Colonic mucosa (tissue), 4 donors: ENCODE data around the gene ZNF726. TPM values are rescaled to one million over a fixed set of nuclear protein-coding genes. Genes with fewer than 3 reads are reported as not detected.
"Not testable (repeated sequence)": the region's sequence is repeated elsewhere in the genome, so short reads cannot be mapped to it uniquely, and the experiment has no call there.

Experiments
- DNase-seq: peaks from one replicate; pipeline ENCODE4 v3.0.0-alpha.2; 2020
- H3K27ac ChIP-seq: fragments of 200-600 bp; one replicate; pipeline ENCODE4 v1.8.0; 2021
- H3K27me3 ChIP-seq: fragments of 200-600 bp; one replicate; pipeline ENCODE4 v1.8.0; 2021
- H3K36me3 ChIP-seq: fragments of 200-600 bp; one replicate; pipeline ENCODE4 v1.8.0; 2021
- H3K4me1 ChIP-seq: fragments of 200-600 bp; one replicate; pipeline ENCODE4 v1.8.0; 2021; ENCODE audit warnings: mild to moderate bottlenecking
- H3K4me3 ChIP-seq: fragments of 200-600 bp; one replicate; pipeline ENCODE4 v1.8.0; 2021
- H3K9ac ChIP-seq, 2 donors: one replicate each; pipeline ENCODE4 v1.7.0; 2013; ENCODE audit warnings: control low read depth in 2 of 2, low read depth in 2 of 2, low read length in 2 of 2
- H3K9me3 ChIP-seq: fragments of 200-600 bp; one replicate; pipeline ENCODE4 v1.8.0; 2021
- CTCF ChIP-seq: fragments of 200-600 bp; IDR thresholded peaks from one replicate; pipeline ENCODE4 v1.8.0; 2022; ENCODE audit warnings: antibody characterized with exemption, mild to moderate bottlenecking
- intact Hi-C: fragments of 100-400 bp; cut with DNase I; formaldehyde crosslinking; loops from one replicate; pipeline ENCODE4 v1.14.1; 2022
- total RNA-seq, 2 donors: library from RNA; stranded (reverse); fragmentation: NEBNext Ultra II Directional in 1 of 2; extraction: Animal tissue kit (Norgen Biotek cat#: 25700) in 1 of 2; gene quantifications; one replicate each; pipeline ENCODE4 v1.2.1, GENCODE V29; 2021
- donor health status: healthy.
- donor health status: DM: no; HTN: no; CAD: no.
- donor health status: DM: no; HTN: no; CAD: no.

The ZNF726 gene
- total RNA-seq, 2 donors from 2014 or later = 0.93 to 4.2 TPM

- DNase-seq = no peak
- no peak overlapping the region for H3K27ac ChIP-seq
- H3K9ac ChIP-seq = no peak overlapping the region
- intact Hi-C loops = no loop called here
- no peaks in the 10 kb centered on the region for H3K9me3 ChIP-seq
- no peak overlapping the region for H3K4me3 ChIP-seq
- TF ChIP-seq CTCF = no peak
- H3K27me3 ChIP-seq = no peaks in the 10 kb centered on the region
- H3K36me3 ChIP-seq = no peaks in the 10 kb centered on the region
- no peaks in the 10 kb centered on the region for H3K4me1 ChIP-seq
These were observed 2.3 kb downstream of the ZNF726 start for GRCh38 chr19:23916991-23917390.

GRCh38 chr19:23917856-23918255 is 3.2 kb downstream of the ZNF726 start:
- Histone ChIP-seq H3K27me3 (no peaks in the 10 kb centered on the region), H3K9me3 (no peaks in the 10 kb centered on the region), H3K9ac (no peak overlapping the region), H3K4me3 (no peak overlapping the region), H3K4me1 (no peaks in the 10 kb centered on the region), H3K36me3 (no peaks in the 10 kb centered on the region), H3K27ac (no peak overlapping the region)
- intact Hi-C loops = no loop called here
- no peak for TF ChIP-seq CTCF
- DNase-seq = no peak

- Histone ChIP-seq H3K27ac (no peak overlapping the region), H3K27me3 (no peaks in the 10 kb centered on the region), H3K4me3 (no peak overlapping the region), H3K4me1 (no peaks in the 10 kb centered on the region), H3K9me3 (no peaks in the 10 kb centered on the region), H3K9ac (no peak overlapping the region), H3K36me3 (no peaks in the 10 kb centered on the region)
- no peak for DNase-seq
- intact Hi-C loops = no loop called here
- TF ChIP-seq CTCF = no peak
These were observed 10.6 kb downstream of the ZNF726 start for GRCh38 chr19:23925285-23925684.

- H3K27me3 ChIP-seq = no peaks in the 10 kb centered on the region
- TF ChIP-seq CTCF = no peak
- H3K9me3 ChIP-seq = peaks cover 5% of the 10 kb centered on the region
- intact Hi-C loops = no loop called here
- H3K4me1 ChIP-seq = no peaks in the 10 kb centered on the region
- no peak overlapping the region for H3K27ac ChIP-seq
- DNase-seq = no peak
- H3K9ac ChIP-seq = no peak overlapping the region
- no peaks in the 10 kb centered on the region for H3K36me3 ChIP-seq
- no peak overlapping the region for H3K4me3 ChIP-seq
These were observed 18.2 kb downstream of the ZNF726 start for GRCh38 chr19:23932878-23933277.

GRCh38 chr19:23937031-23937430 is 22.3 kb downstream of the ZNF726 start:
- H3K4me1 ChIP-seq, H3K9me3 ChIP-seq, H3K27me3 ChIP-seq, intact Hi-C loops, H3K27ac ChIP-seq, H3K9ac ChIP-seq, DNase-seq, H3K36me3 ChIP-seq, H3K4me3 ChIP-seq: not testable (repeated sequence)

GRCh38 chr19:23943411-23943810 is 28.7 kb downstream of the ZNF726 start:
- H3K27me3 ChIP-seq = no peaks in the 10 kb centered on the region
- intact Hi-C loops = no loop called here
- H3K4me1 ChIP-seq = no peaks in the 10 kb centered on the region
- no peak for DNase-seq
- H3K27ac ChIP-seq = no peak overlapping the region
- no peak for TF ChIP-seq CTCF
- no peak overlapping the region for H3K9ac ChIP-seq
- no peaks in the 10 kb centered on the region for H3K36me3 ChIP-seq
- H3K4me3 ChIP-seq = no peak overlapping the region
- no peaks in the 10 kb centered on the region for H3K9me3 ChIP-seq
